HEK293 (cell line): ENCODE results near the gene RIPOR1.

ENCODE experiments used
- CTCF ChIA-PET: fragments of 350-600 bp; formaldehyde crosslinking; extraction: SDS; loops from one replicate; lab custom pipeline; 2021; ENCODE audit warnings: antibody characterized with exemption; lab: Yijun Ruan, JAX
- POLR2A ChIA-PET: fragments of 300-600 bp; formaldehyde crosslinking; extraction: SDS; loops from one replicate; lab custom pipeline; 2020; ENCODE audit warnings: antibody characterized with exemption, inconsistent platforms; lab: Yijun Ruan, JAX
- H3K27ac ChIP-seq: fragments of 200-500 bp; sonication (Bioruptor generic); 2 replicates; pipeline ENCODE4 v1.5.1; 2014; ENCODE audit warnings: low read depth, low read length, control low read depth, inconsistent platforms; ENCODE audit errors: extremely low read depth
- H3K36me3 ChIP-seq, 2 experiments: fragments of 200-500 bp in 1 of 2; sonication (Bioruptor generic) in 1 of 2; 1 replicate in 1 of 2; 2 replicates in 1 of 2; pipeline ENCODE4 v1.5.1; 2014 to 2017; ENCODE audit warnings: inconsistent platforms in 2 of 2, low read length in 2 of 2; ENCODE audit not compliant: control insufficient read depth in 2 of 2, insufficient read depth in 1 of 2
- H3K4me1 ChIP-seq: fragments of 200-500 bp; sonication (Bioruptor generic); 2 replicates; pipeline ENCODE4 v1.5.1; 2014; ENCODE audit warnings: mild to moderate bottlenecking, low read length, inconsistent platforms; ENCODE audit not compliant: control insufficient read depth, insufficient read depth
- H3K4me3 ChIP-seq: 2 replicates; pipeline ENCODE4 v1.5.1; 2011; ENCODE audit warnings: low read depth, mild to moderate bottlenecking, control low read depth, low read length, moderate library complexity
- H3K9me3 ChIP-seq: fragments of 200-500 bp; sonication (Bioruptor generic); 2 replicates; pipeline ENCODE4 v1.5.1; 2014; ENCODE audit warnings: low read depth, low read length, inconsistent platforms; ENCODE audit not compliant: control insufficient read depth, insufficient read depth
- EGR2 ChIP-seq: fragments of 450-650 bp; formaldehyde crosslinking; IDR thresholded peaks from 2 replicates; pipeline ENCODE4 v1.5.1; 2016; ENCODE audit warnings: low read depth, missing biosample characterization, missing genetic modification characterization
- IKZF3 ChIP-seq: fragments of 450-650 bp; IDR thresholded peaks from 2 replicates; pipeline ENCODE4 v1.5.0; 2018; ENCODE audit warnings: missing biosample characterization, mild to moderate bottlenecking, missing genetic modification characterization, moderate library complexity
- KLF9 ChIP-seq: fragments of 450-650 bp; formaldehyde crosslinking; IDR thresholded peaks from 2 replicates; pipeline ENCODE4 v1.5.1; 2016; ENCODE audit warnings: missing biosample characterization, missing genetic modification characterization, low read depth
- MZF1 ChIP-seq: fragments of 450-650 bp; formaldehyde crosslinking; IDR thresholded peaks from 2 replicates; pipeline ENCODE4 v1.5.1; 2017; ENCODE audit warnings: missing biosample characterization, missing genetic modification characterization, borderline replicate concordance
- PRDM2 ChIP-seq: fragments of 450-650 bp; formaldehyde crosslinking; IDR thresholded peaks from 2 replicates; pipeline ENCODE4 v1.5.1; 2016; ENCODE audit warnings: missing biosample characterization, missing genetic modification characterization, borderline replicate concordance
- RBAK ChIP-seq: fragments of 450-650 bp; formaldehyde crosslinking; IDR thresholded peaks from 2 replicates; pipeline ENCODE4 v1.5.1; 2016; ENCODE audit warnings: missing biosample characterization, missing genetic modification characterization
- SETDB1 ChIP-seq: IDR thresholded peaks from one replicate; pipeline ENCODE4 v1.6.1; 2017; ENCODE audit warnings: mild to moderate bottlenecking, low read length, moderate library complexity, mixed read lengths; ENCODE audit not compliant: insufficient read length
- SP2 ChIP-seq: fragments of 450-650 bp; formaldehyde crosslinking; IDR thresholded peaks from 2 replicates; pipeline ENCODE4 v1.5.1; 2016; ENCODE audit warnings: missing biosample characterization, missing genetic modification characterization
- ZFHX2 ChIP-seq: fragments of 450-650 bp; formaldehyde crosslinking; conservative IDR thresholded peaks from 2 replicates; pipeline ENCODE4 v1.5.1; 2016; ENCODE audit warnings: missing biosample characterization, missing genetic modification characterization
- ZFP41 ChIP-seq: fragments of 450-650 bp; formaldehyde crosslinking; IDR thresholded peaks from 2 replicates; pipeline ENCODE4 v1.5.1; 2016; ENCODE audit warnings: missing biosample characterization, missing genetic modification characterization, borderline replicate concordance
- ZFP69B ChIP-seq: fragments of 450-650 bp; formaldehyde crosslinking; IDR thresholded peaks from 2 replicates; pipeline ENCODE4 v1.5.1; 2016; ENCODE audit warnings: missing biosample characterization, missing genetic modification characterization
- ZIC2 ChIP-seq: fragments of 450-650 bp; formaldehyde crosslinking; IDR thresholded peaks from 2 replicates; pipeline ENCODE4 v1.5.1; 2016; ENCODE audit warnings: missing biosample characterization, missing genetic modification characterization
- ZNF10 ChIP-seq: fragments of 450-650 bp; formaldehyde crosslinking; IDR thresholded peaks from 2 replicates; pipeline ENCODE4 v1.5.1; 2017; ENCODE audit warnings: missing biosample characterization, missing genetic modification characterization
- ZNF221 ChIP-seq: fragments of 450-650 bp; formaldehyde crosslinking; IDR thresholded peaks from 2 replicates; pipeline ENCODE4 v1.5.1; 2017; ENCODE audit warnings: missing biosample characterization, missing genetic modification characterization, borderline replicate concordance
- ZNF248 ChIP-seq: fragments of 450-650 bp; formaldehyde crosslinking; IDR thresholded peaks from 2 replicates; pipeline ENCODE4 v1.5.1; 2017; ENCODE audit warnings: missing biosample characterization, missing genetic modification characterization
- ZNF324 ChIP-seq: fragments of 450-650 bp; formaldehyde crosslinking; IDR thresholded peaks from 2 replicates; pipeline ENCODE4 v1.5.1; 2016; ENCODE audit warnings: missing biosample characterization, missing genetic modification characterization
- ZNF354C ChIP-seq: fragments of 450-650 bp; formaldehyde crosslinking; IDR thresholded peaks from 2 replicates; pipeline ENCODE4 v1.5.1; 2016; ENCODE audit warnings: missing biosample characterization, missing genetic modification characterization, low read depth, borderline replicate concordance
- ZNF362 ChIP-seq: fragments of 450-650 bp; formaldehyde crosslinking; IDR thresholded peaks from 2 replicates; pipeline ENCODE4 v1.5.1; 2016; ENCODE audit warnings: missing biosample characterization, missing genetic modification characterization
- ZNF37A ChIP-seq: fragments of 450-650 bp; IDR thresholded peaks from 2 replicates; pipeline ENCODE4 v1.5.1; 2018; ENCODE audit warnings: missing biosample characterization, missing genetic modification characterization
- ZNF48 ChIP-seq: fragments of 450-650 bp; formaldehyde crosslinking; IDR thresholded peaks from 2 replicates; pipeline ENCODE4 v1.5.1; 2016; ENCODE audit warnings: missing biosample characterization, missing genetic modification characterization
- ZNF548 ChIP-seq: fragments of 450-650 bp; formaldehyde crosslinking; IDR thresholded peaks from 2 replicates; pipeline ENCODE4 v1.5.1; 2016; ENCODE audit warnings: missing biosample characterization, missing genetic modification characterization
- ZNF571 ChIP-seq: fragments of 450-650 bp; formaldehyde crosslinking; IDR thresholded peaks from 2 replicates; pipeline ENCODE4 v1.5.0; 2017; ENCODE audit warnings: missing biosample characterization, missing genetic modification characterization
- ZNF629 ChIP-seq: fragments of 450-650 bp; formaldehyde crosslinking; IDR thresholded peaks from 2 replicates; pipeline ENCODE4 v1.5.1; 2017; ENCODE audit warnings: missing biosample characterization, missing genetic modification characterization
- ZNF704 ChIP-seq: fragments of 450-650 bp; formaldehyde crosslinking; IDR thresholded peaks from 2 replicates; pipeline ENCODE4 v1.5.1; 2016; ENCODE audit warnings: missing biosample characterization, missing genetic modification characterization
- ZNF777 ChIP-seq: fragments of 450-650 bp; formaldehyde crosslinking; IDR thresholded peaks from 2 replicates; pipeline ENCODE4 v1.5.1; 2017; ENCODE audit warnings: missing biosample characterization, missing genetic modification characterization, borderline replicate concordance
- ZNF785 ChIP-seq: fragments of 450-650 bp; formaldehyde crosslinking; IDR thresholded peaks from 2 replicates; pipeline ENCODE4 v1.5.1; 2016; ENCODE audit warnings: missing biosample characterization, missing genetic modification characterization
- ZSCAN30 ChIP-seq: fragments of 450-650 bp; IDR thresholded peaks from 2 replicates; pipeline ENCODE4 v1.5.1; 2018; ENCODE audit warnings: missing biosample characterization, mild to moderate bottlenecking, missing genetic modification characterization, moderate library complexity
- TF ChIP-seq, protein P1 (sequence below): fragments of 450-650 bp; formaldehyde crosslinking; IDR thresholded peaks from 2 replicates; pipeline ENCODE4 v1.5.1; 2017; ENCODE audit warnings: missing biosample characterization, mild to moderate bottlenecking, missing genetic modification characterization, moderate library complexity

Gene RIPOR1

DNA sequence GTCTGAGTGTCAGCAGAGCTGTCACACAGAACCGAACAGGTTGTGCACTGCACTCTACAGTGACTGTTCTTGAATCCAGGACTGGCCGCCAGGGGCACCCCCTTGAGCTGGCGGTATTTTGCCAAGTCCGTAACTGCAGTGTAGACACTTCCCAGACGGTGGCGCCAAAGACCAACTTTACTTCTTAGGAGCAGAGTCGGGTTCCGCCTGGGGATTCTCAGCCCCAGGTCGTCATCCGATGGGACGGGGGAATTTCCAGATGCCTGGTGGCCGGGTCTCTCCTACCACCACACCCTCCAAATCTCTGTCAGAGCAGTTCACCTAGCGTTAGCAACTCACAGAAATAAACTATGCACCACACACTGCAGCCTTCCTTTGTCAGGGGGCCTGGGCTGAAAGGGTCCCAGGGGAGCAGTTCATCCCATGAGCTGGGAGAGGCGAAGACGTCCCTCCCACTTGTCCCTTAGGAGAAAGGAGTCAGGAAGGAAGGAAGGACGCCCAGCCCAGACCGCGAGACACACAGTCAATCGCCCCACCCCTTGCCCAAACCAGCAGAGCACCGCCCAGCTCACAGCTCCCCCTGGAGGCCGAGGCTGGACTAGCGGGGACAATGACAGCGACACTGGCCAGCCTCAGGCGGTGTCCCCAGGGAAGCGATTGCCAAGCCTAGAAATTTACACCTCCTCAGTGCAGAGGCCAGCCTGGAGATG lies 7.4 kb upstream of the RIPOR1 start:
- Histone ChIP-seq H3K36me3 (no peaks in the 10 kb centered on the region), H3K9me3 (no peaks in the 10 kb centered on the region), H3K4me3 (peak overlapping the region; percentile 38), H3K27ac (peak overlapping the region; percentile 5; the same call in 1 of the 2 replicates), H3K4me1 (no peaks in the 10 kb centered on the region)
- POLR2A ChIA-PET = interaction anchor here (0.6 to 2.0 kb wide), 18 partner anchors 9 to 746 kb away, joined by 3 to 18 read pairs (median 4); partner anchors contain the start of genes ACD, ATP6V0D1, C16orf86 and CTCF
- CTCF ChIA-PET = interaction anchor here (0.5 to 4.3 kb wide), 81 partner anchors 8 to 880 kb away, joined by 3 to 73 read pairs (median 4); partner anchors contain the start of genes ACD, ATP6V0D1, CARMIL2 and DPEP2
- TF ChIP-seq ZNF571 (tag by site-specific recombination) (no peak), ZIC2 (tag by site-specific recombination) (no peak), ZNF704 (tag by site-specific recombination) (no peak), ZNF548 (tag by site-specific recombination) (no peak), ZFP41 (no peak), ZNF777 (tag by site-specific recombination) (no peak), SETDB1 (peak; percentile 71), KLF9 (peak; percentile 86), ZNF221 (tag by site-specific recombination) (no peak), ZFP69B (no peak), ZNF629 (tag by site-specific recombination) (peak; percentile 65; the same call in 1 of the 2 replicates), ZNF10 (tag by site-specific recombination) (0 out of 2 replicates have a peak, but pooled peaks have one; percentile 16), ZSCAN30 (tag by site-specific recombination) (peak; percentile 56), MZF1 (peak; percentile 95), ZNF248 (tag by site-specific recombination) (no peak), ZNF48 (tag by site-specific recombination) (no peak), RBAK (no peak), ZNF354C (tag by site-specific recombination) (no peak), ZNF37A (no peak), IKZF3 (tag by site-specific recombination) (peak; percentile 99), EGR2 (no peak), ZNF324 (tag by site-specific recombination) (no peak), ZFHX2 (tag by site-specific recombination) (no peak), PRDM2 (tag by site-specific recombination) (no peak), ZNF785 (tag by site-specific recombination) (no peak), SP2 (peak; percentile 78), ZNF362 (no peak)
- TF ChIP-seq, protein P1, sequence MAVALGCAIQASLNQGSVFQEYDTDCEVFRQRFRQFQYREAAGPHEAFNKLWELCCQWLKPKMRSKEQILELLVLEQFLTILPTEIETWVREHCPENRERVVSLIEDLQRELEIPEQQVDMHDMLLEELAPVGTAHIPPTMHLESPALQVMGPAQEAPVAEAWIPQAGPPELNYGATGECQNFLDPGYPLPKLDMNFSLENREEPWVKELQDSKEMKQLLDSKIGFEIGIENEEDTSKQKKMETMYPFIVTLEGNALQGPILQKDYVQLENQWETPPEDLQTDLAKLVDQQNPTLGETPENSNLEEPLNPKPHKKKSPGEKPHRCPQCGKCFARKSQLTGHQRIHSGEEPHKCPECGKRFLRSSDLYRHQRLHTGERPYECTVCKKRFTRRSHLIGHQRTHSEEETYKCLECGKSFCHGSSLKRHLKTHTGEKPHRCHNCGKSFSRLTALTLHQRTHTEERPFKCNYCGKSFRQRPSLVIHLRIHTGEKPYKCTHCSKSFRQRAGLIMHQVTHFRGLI (tag by site-specific recombination) = peak; percentile 81
